GM19452 (cell line): ENCODE data around the gene MKNK2.

Experiments
- ATAC-seq: cut with Tn5 transposase; IDR thresholded peaks from one replicate; pipeline ENCODE4 v1.9.1; 2021; ENCODE audit not compliant: unreplicated experiment

Gene MKNK2

GRCh38 chr19:2080336-2080988, 29.4 kb upstream of the MKNK2 start:
- no peak for ATAC-seq

- ATAC-seq: no peak
Measured at GRCh38 chr19:2079865-2080301, 28.8 kb upstream of the MKNK2 start.

- ATAC-seq: no peak
Measured at GRCh38 chr19:2079076-2079864, 28.2 kb upstream of the MKNK2 start.

GRCh38 chr19:2077833-2078619, 27.0 kb upstream of the MKNK2 start:
- no peak for ATAC-seq

GRCh38 chr19:2077398-2077797, 26.4 kb upstream of the MKNK2 start:
- no peak for ATAC-seq

GRCh38 chr19:2076526-2076944, 25.5 kb upstream of the MKNK2 start:
- ATAC-seq: no peak

GRCh38 chr19:2072757-2073551, 21.9 kb upstream of the MKNK2 start:
- no peak for ATAC-seq

GRCh38 chr19:2070986-2071673, 20.1 kb upstream of the MKNK2 start:
- no peak for ATAC-seq

GRCh38 chr19:2070436-2070827, 19.4 kb upstream of the MKNK2 start:
- ATAC-seq: no peak

- ATAC-seq: no peak
Measured at GRCh38 chr19:2064788-2065524, 13.9 kb upstream of the MKNK2 start.

GRCh38 chr19:2064395-2064787, 13.3 kb upstream of the MKNK2 start:
- no peak for ATAC-seq

- ATAC-seq: no peak
Measured at GRCh38 chr19:2063824-2064223, 12.8 kb upstream of the MKNK2 start.

GRCh38 chr19:2062770-2063169, 11.7 kb upstream of the MKNK2 start:
- no peak for ATAC-seq

- no peak for ATAC-seq
Measured at GRCh38 chr19:2062389-2062729, 11.3 kb upstream of the MKNK2 start.

- ATAC-seq: peak; percentile 65
Measured at GRCh38 chr19:2061495-2062388, 10.7 kb upstream of the MKNK2 start.

GRCh38 chr19:2060884-2061494, 9.9 kb upstream of the MKNK2 start:
- ATAC-seq: peak; percentile 19

GRCh38 chr19:2059422-2060201, 8.6 kb upstream of the MKNK2 start:
- no peak for ATAC-seq
